HCT116 (cell line): ENCODE data around the gene SEL1L2. TPM values are rescaled to one million over a fixed set of nuclear protein-coding genes. Genes with fewer than 3 reads are reported as not detected.

Experiments
- ATAC-seq: fragments of 200-7000 bp; cut with Tn5 transposase; 2 replicates; pipeline ENCODE4 v1.9.1; 2020; ENCODE audit warnings: mild to moderate bottlenecking, moderate library complexity
- BruUV-seq: library from RNA; stranded (reverse); fragments of 400-500 nt; replicated peaks from 2 replicates; lab custom pipeline; 2021; lab: Mats Ljungman, UMichigan
- CTCF ChIA-PET: fragments of 300-600 bp; sonication (Branson Sonifier 250); formaldehyde crosslinking; loops from one replicate; lab custom pipeline; 2021; ENCODE audit warnings: antibody characterized with exemption; lab: Charles Lee
- POLR2A ChIA-PET: fragments of 300-600, 350-600 bp; sonication (Branson Sonifier 250); formaldehyde crosslinking; loops from one replicate; lab custom pipeline; 2021; ENCODE audit warnings: antibody characterized with exemption; lab: Charles Lee
- RAD21 ChIA-PET, 2 experiments: fragments of 300-600 bp; sonication (Branson Sonifier 250); formaldehyde crosslinking; loops; one replicate each; lab custom pipeline; 2023; ENCODE audit warnings: low total read pairs in 2 of 2; ENCODE audit not compliant: uncharacterized antibody in 2 of 2, unreplicated experiment in 2 of 2, low non-redundant PET in 1 of 2; lab: Charles Lee
- DNase-seq: peaks from one replicate; pipeline ENCODE4 v3.0.0-alpha.2; 2010; ENCODE audit warnings: low read depth, low spot score
- H2AFZ ChIP-seq: fragments of 200-600 bp; shearing (Covaris generic), sonication (generic); 2 replicates; pipeline ENCODE4 v1.6.1; 2017; ENCODE audit warnings: low read depth, mixed run types, mixed read lengths, antibody characterized with exemption, low read length; ENCODE audit not compliant: poor library complexity, severe bottlenecking
- H3K27ac ChIP-seq: 2 replicates; pipeline ENCODE4 v1.5.1; 2012; ENCODE audit warnings: low read depth, low read length
- H3K27me3 ChIP-seq: fragments of 200-600 bp; sonication (generic); 2 replicates; pipeline ENCODE4 v1.6.1; 2016; ENCODE audit warnings: mixed run types, low read length, mixed read lengths; ENCODE audit not compliant: insufficient read depth
- H3K36me3 ChIP-seq, 2 experiments: fragments of 200-500 bp in 1 of 2; fragments of 200-600 bp in 1 of 2; sonication (Bioruptor generic) in 1 of 2; sonication (generic) in 1 of 2; 2 replicates each; pipeline versions ENCODE4 v1.5.1 to v1.6.1; 2014 to 2016; ENCODE audit warnings: low read length in 2 of 2, inconsistent platforms in 1 of 2, mixed read lengths in 1 of 2, mixed run types in 1 of 2; ENCODE audit not compliant: insufficient read depth in 2 of 2, control insufficient read depth in 1 of 2
- H3K4me1 ChIP-seq, 2 experiments: fragments of 200-600 bp in 1 of 2; sonication (generic) in 1 of 2; 2 replicates each; pipeline versions ENCODE4 v1.5.1 to v1.6.1; 2012 to 2017; ENCODE audit warnings: low read length in 2 of 2, inconsistent platforms in 1 of 2, mild to moderate bottlenecking in 1 of 2, mixed read lengths in 1 of 2, mixed run types in 1 of 2, moderate library complexity in 1 of 2; ENCODE audit not compliant: insufficient read depth in 2 of 2, control insufficient read depth in 1 of 2
- H3K4me2 ChIP-seq: fragments of 200-600 bp; sonication (generic); 2 replicates; pipeline ENCODE4 v1.6.1; 2017; ENCODE audit warnings: mixed run types, low read length, mixed read lengths
- H3K4me3 ChIP-seq, 2 experiments: fragments of 200-600 bp in 1 of 2; sonication (generic) in 1 of 2; replicated peaks in 1 of 2; 2 replicates each; pipeline ENCODE4 v1.5.1; 2011 to 2016; ENCODE audit warnings: low read length in 2 of 2, control low read depth in 1 of 2, low read depth in 1 of 2, mild to moderate bottlenecking in 1 of 2, mixed read lengths in 1 of 2, mixed run types in 1 of 2
- H3K79me2 ChIP-seq: fragments of 200-600 bp; sonication (generic); 2 replicates; pipeline ENCODE4 v1.6.1; 2017; ENCODE audit warnings: mild to moderate bottlenecking, mixed run types, low read length, moderate library complexity, mixed read lengths; ENCODE audit not compliant: insufficient read depth
- H3K9ac ChIP-seq: fragments of 200-600 bp; sonication (generic); 2 replicates; pipeline ENCODE4 v1.6.1; 2016; ENCODE audit warnings: low read length, mixed read lengths
- H3K9me2 ChIP-seq: fragments of 200-600 bp; sonication (generic), shearing (Covaris generic); 2 replicates; pipeline ENCODE4 v1.6.1; 2017; ENCODE audit warnings: mixed run types, mild to moderate bottlenecking, moderate library complexity; ENCODE audit not compliant: insufficient read depth
- H3K9me3 ChIP-seq, 2 experiments: fragments of 200-500 bp in 1 of 2; fragments of 200-600 bp in 1 of 2; sonication (Bioruptor generic) in 1 of 2; sonication (generic) in 1 of 2; 2 replicates each; pipeline ENCODE4 v1.6.1; 2014 to 2017; ENCODE audit warnings: low read length in 2 of 2, mixed read lengths in 2 of 2, inconsistent platforms in 1 of 2, low read depth in 1 of 2, mild to moderate bottlenecking in 1 of 2, mixed run types in 1 of 2, moderate library complexity in 1 of 2; ENCODE audit not compliant: control insufficient read depth in 1 of 2, insufficient read depth in 1 of 2
- H4K20me1 ChIP-seq: fragments of 200-600 bp; sonication (generic), shearing (Covaris generic); 2 replicates; pipeline ENCODE4 v1.6.1; 2017; ENCODE audit warnings: mixed run types, mild to moderate bottlenecking, moderate library complexity; ENCODE audit not compliant: insufficient read depth
- EGR1 ChIP-seq: IDR thresholded peaks from 2 replicates; pipeline ENCODE4 v1.6.1; 2012; ENCODE audit warnings: low read depth
- FOSL1 ChIP-seq: IDR thresholded peaks from 2 replicates; pipeline ENCODE4 v1.6.1; 2012; ENCODE audit warnings: low read depth
- JUND ChIP-seq: IDR thresholded peaks from 2 replicates; pipeline ENCODE4 v1.6.1; 2012
- RAD21 ChIP-seq: IDR thresholded peaks from 2 replicates; pipeline ENCODE4 v1.6.1; 2012; ENCODE audit warnings: low read depth, mild to moderate bottlenecking
- SIN3A ChIP-seq: IDR thresholded peaks from 2 replicates; pipeline ENCODE4 v1.6.1; 2012; ENCODE audit warnings: low read depth
- SP1 ChIP-seq: IDR thresholded peaks from 2 replicates; pipeline ENCODE4 v1.6.1; 2012; ENCODE audit warnings: low read depth
- SRF ChIP-seq: IDR thresholded peaks from 2 replicates; pipeline ENCODE4 v1.6.1; 2012; ENCODE audit warnings: low read depth
- TCF7L2 ChIP-seq: IDR thresholded peaks from 2 replicates; pipeline ENCODE4 v1.7.0; 2011; ENCODE audit warnings: borderline replicate concordance, inconsistent platforms; ENCODE audit not compliant: insufficient read depth, insufficient read length; ENCODE audit errors: extremely low read depth
- ZBTB33 ChIP-seq: IDR thresholded peaks from 2 replicates; pipeline ENCODE4 v1.6.1; 2011; ENCODE audit warnings: mild to moderate bottlenecking, low read length, moderate library complexity; ENCODE audit not compliant: insufficient replicate concordance; ENCODE audit errors: extremely low read depth
- ZFX ChIP-seq: fragments of 450-650 bp; IDR thresholded peaks from 2 replicates; pipeline ENCODE4 v1.6.1; 2017
- intact Hi-C: fragments of 100-400 bp; cut with micrococcal nuclease; formaldehyde crosslinking; loops from 2 replicates; pipeline ENCODE4 v1.10.0; 2022
- total RNA-seq: library from RNA; stranded (reverse); gene quantifications from one replicate; pipeline ENCODE4 v1.2.1, GENCODE V29; 2021; ENCODE audit not compliant: unreplicated experiment
- TF ChIP-seq, protein P1 (sequence below): IDR thresholded peaks from 2 replicates; pipeline ENCODE4 v1.6.1; 2012; ENCODE audit warnings: low read depth
- TF ChIP-seq, protein P2 (sequence below): IDR thresholded peaks from 2 replicates; pipeline ENCODE4 v1.6.1; 2012

SEL1L2 gene
- total RNA-seq, 1 experiment from 2014 or later: not detected

GRCh38 chr20:13928901-13929300 lies 61.5 kb downstream of the SEL1L2 start:
- ChIA-PET CTCF (no interaction called here), POLR2A (no interaction called here)

More at GRCh38 chr20:13928901-13929300, 61.5 kb downstream of the SEL1L2 start:
- Histone ChIP-seq H3K36me3 (no peaks in the 10 kb centered on the region), H3K79me2 (no peaks in the 10 kb centered on the region), H3K4me2 (no peak overlapping the region), H3K9me3 (no peaks in the 10 kb centered on the region), H3K9ac (no peak overlapping the region), H2AFZ (no peak overlapping the region), H3K27me3 (no peaks in the 10 kb centered on the region), H4K20me1 (no peaks in the 10 kb centered on the region), H3K27ac (no peak overlapping the region), H3K4me3 (no peak overlapping the region), H3K4me1 (no peaks in the 10 kb centered on the region), H3K9me2 (no peaks in the 10 kb centered on the region)
- DNase-seq: no peak
- intact Hi-C loops: no loop called here
- RAD21 ChIA-PET: no interaction called here
- no peak for ATAC-seq
- no TSS peak for BruUV-seq
- no peak for TF ChIP-seq TCF7L2
- no peak for TF ChIP-seq SIN3A
- TF ChIP-seq FOSL1: no peak
- no peak for TF ChIP-seq ZFX
- no peak for TF ChIP-seq ZBTB33
- TF ChIP-seq, protein P1, sequence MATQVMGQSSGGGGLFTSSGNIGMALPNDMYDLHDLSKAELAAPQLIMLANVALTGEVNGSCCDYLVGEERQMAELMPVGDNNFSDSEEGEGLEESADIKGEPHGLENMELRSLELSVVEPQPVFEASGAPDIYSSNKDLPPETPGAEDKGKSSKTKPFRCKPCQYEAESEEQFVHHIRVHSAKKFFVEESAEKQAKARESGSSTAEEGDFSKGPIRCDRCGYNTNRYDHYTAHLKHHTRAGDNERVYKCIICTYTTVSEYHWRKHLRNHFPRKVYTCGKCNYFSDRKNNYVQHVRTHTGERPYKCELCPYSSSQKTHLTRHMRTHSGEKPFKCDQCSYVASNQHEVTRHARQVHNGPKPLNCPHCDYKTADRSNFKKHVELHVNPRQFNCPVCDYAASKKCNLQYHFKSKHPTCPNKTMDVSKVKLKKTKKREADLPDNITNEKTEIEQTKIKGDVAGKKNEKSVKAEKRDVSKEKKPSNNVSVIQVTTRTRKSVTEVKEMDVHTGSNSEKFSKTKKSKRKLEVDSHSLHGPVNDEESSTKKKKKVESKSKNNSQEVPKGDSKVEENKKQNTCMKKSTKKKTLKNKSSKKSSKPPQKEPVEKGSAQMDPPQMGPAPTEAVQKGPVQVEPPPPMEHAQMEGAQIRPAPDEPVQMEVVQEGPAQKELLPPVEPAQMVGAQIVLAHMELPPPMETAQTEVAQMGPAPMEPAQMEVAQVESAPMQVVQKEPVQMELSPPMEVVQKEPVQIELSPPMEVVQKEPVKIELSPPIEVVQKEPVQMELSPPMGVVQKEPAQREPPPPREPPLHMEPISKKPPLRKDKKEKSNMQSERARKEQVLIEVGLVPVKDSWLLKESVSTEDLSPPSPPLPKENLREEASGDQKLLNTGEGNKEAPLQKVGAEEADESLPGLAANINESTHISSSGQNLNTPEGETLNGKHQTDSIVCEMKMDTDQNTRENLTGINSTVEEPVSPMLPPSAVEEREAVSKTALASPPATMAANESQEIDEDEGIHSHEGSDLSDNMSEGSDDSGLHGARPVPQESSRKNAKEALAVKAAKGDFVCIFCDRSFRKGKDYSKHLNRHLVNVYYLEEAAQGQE: no peak
- TF ChIP-seq, protein P2, sequence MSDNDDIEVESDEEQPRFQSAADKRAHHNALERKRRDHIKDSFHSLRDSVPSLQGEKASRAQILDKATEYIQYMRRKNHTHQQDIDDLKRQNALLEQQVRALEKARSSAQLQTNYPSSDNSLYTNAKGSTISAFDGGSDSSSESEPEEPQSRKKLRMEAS: no peak
- no peak for TF ChIP-seq EGR1
- no peak for TF ChIP-seq RAD21
- no peak for TF ChIP-seq JUND
- TF ChIP-seq SP1: no peak
- TF ChIP-seq SRF: no peak
